ENCODE results near the gene KCNN3.

DNA sequence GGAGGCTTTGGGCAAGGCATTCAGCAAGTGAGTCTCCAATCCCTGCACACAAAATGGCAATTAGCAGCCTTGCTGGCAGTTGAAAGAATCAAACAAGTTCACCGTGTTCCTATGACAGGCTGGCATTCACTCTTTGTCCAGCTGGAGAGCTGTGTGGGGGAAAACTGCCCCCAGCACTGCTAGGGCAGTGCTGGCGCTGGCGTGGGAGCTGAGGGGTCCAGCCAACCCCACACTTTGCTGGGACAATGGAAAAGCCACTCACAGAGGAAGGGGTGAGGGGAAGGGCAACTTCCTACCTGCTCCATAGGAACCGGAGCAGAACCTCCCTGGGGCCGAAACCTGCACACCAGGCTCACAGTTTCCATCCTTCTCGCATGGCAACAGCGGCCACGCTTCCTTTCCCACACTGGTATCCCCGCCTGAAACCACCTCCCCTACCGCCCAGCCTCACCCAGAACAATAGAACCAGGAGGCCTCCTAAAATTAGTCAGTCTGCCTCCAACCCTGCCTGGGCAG, 26.7 kb upstream of the KCNN3 start:
- TF ChIP-seq CTCF (IDR thresholded peaks at IDR 0.05) = no peak
- no peak for TF ChIP-seq POLR2A (IDR thresholded peaks at IDR 0.05)
